DND-41 (cell line): Measurements from ENCODE around the gene ZP1.

Source experiments
- EZH2 ChIP-seq: IDR thresholded peaks from 3 replicates; pipeline ENCODE4 v1.6.1; 2012; ENCODE audit warnings: borderline replicate concordance, low read depth, mild to moderate bottlenecking, moderate library complexity, low read length, inconsistent platforms; ENCODE audit not compliant: severe bottlenecking
- TF ChIP-seq, protein P1 (sequence below): IDR thresholded peaks from 2 replicates; pipeline ENCODE4 v1.5.1; 2012; ENCODE audit warnings: borderline replicate concordance, low read length, moderate library complexity, mild to moderate bottlenecking; ENCODE audit not compliant: poor library complexity, severe bottlenecking; ENCODE audit errors: extremely low read depth

GRCh38 chr11:60854847-60855725 lies 12.3 kb upstream of the ZP1 start:
- TF ChIP-seq, protein P1, sequence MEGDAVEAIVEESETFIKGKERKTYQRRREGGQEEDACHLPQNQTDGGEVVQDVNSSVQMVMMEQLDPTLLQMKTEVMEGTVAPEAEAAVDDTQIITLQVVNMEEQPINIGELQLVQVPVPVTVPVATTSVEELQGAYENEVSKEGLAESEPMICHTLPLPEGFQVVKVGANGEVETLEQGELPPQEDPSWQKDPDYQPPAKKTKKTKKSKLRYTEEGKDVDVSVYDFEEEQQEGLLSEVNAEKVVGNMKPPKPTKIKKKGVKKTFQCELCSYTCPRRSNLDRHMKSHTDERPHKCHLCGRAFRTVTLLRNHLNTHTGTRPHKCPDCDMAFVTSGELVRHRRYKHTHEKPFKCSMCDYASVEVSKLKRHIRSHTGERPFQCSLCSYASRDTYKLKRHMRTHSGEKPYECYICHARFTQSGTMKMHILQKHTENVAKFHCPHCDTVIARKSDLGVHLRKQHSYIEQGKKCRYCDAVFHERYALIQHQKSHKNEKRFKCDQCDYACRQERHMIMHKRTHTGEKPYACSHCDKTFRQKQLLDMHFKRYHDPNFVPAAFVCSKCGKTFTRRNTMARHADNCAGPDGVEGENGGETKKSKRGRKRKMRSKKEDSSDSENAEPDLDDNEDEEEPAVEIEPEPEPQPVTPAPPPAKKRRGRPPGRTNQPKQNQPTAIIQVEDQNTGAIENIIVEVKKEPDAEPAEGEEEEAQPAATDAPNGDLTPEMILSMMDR, result no peak
- TF ChIP-seq EZH2, result no peak
